LNCAP (cell line): ENCODE measurements around the gene MCM5.

Experiments used
- CTCF ChIP-seq: fragments of 450-650 bp; IDR thresholded peaks from 2 replicates; pipeline ENCODE4 v1.5.1; 2017; ENCODE audit warnings: mild to moderate bottlenecking

Gene MCM5

DNA sequence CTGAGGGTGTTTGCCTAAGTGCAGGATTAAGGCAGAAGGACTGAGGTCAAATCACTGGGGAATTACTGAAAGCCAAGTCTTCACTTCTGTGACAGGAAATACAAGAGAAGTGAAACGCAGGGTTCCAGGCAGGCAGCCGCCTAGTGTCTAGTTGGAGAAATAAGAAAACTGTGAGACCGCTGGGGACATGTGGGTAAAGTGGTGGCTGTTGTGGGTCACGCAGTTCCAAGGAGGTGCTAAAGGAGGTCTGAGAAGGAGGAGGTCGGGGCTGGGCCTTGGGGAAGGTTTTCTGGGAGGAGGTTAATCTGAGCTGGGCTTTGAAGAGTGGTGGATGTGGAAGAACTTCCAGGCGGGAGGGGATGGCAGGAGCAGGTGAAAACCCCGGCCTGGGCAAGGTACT lies 11.2 kb downstream of the MCM5 start:
- no peak for TF ChIP-seq CTCF

DNA sequence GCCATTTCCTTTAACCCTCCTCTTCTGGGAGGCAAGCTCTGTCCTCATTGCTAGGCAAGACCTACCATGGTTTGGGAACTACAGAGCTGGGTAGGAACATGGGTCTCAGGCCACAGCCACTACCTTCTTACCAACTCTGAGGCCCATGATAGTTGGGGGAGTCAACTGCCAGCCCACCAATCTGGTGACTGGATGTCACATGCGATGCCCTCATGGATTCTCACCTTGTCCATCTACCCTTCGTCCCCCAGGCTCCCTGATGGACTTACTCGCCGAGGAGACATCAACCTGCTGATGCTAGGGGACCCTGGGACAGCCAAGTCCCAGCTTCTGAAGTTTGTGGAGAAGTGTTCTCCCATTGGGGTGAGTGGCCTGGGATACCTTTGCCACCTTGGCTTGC lies 13.7 kb downstream of the MCM5 start:
- TF ChIP-seq CTCF = no peak

DNA sequence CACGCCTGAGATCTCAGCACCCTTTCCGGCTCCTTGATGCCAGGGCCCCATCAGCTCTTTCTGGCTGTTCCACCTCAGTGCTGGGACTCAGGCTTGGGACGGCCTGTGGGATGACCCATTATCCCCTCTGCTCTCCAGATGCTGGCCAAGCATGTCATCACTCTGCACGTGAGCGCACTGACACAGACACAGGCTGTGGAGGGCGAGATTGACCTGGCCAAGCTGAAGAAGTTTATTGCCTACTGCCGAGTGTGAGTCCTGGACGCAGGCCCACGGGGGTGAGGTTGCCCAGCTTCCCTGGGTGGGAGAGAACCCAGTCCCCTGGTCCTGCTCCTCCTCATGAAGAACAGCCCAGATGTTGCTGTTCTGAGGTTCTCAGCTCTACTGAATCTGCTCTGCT lies 17.7 kb downstream of the MCM5 start:
- no peak for TF ChIP-seq CTCF

DNA sequence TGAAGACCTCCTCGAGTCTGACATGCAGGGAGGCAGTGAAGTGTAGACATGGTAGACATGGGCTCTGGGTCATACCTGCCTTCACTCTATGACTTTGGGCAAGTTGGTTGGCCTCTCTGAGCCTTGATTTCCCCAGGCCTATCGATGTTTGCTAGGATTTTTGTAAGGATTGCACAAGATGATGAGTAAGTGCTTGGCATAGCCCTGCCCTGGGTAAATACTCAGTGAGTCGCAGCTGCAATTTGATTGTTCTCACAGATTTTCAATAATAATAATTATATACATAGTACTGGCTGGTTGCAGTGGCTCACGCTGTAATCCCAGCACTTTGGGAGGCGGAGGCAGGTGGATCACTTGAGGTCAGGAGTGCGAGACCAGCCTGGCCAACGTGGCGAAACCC lies 18.1 kb downstream of the MCM5 start:
- TF ChIP-seq CTCF = no peak

DNA sequence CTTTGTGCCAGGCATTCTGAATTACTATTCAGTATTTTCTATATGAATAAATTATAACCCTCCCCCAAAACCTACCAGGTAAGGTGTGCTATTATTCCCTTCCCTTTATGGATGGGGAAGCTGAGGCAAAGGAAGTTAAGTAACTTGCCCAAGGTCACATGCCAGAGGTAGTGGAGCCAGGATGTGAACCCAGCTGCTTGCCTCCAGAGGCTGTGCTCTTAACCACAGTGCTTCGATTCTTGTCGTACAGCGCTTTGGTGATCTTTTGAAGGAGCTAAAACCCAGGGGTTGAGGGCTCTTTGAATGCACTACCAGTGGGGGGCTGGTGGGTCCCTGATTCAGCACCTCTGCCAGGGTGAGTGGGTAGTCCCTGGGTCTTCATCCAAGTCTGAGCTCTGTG lies 18.8 kb downstream of the MCM5 start:
- TF ChIP-seq CTCF = no peak

DNA sequence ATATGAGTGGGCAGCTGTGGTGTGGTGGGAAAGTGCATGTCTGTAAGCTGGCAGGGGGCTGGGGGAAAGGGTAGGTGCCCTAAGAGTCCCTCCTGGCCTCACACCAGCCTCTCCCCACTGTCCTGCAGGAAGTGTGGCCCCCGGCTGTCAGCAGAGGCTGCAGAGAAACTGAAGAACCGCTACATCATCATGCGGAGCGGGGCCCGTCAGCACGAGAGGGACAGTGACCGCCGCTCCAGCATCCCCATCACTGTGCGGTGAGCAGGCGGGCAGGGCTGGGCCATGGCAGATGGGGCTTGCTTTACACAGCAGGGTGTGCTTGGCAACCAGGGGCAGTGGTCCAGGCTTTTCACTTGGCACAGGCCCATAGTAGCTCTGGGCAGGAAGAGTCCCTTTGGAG lies 19.8 kb downstream of the MCM5 start:
- TF ChIP-seq CTCF = no peak

DNA sequence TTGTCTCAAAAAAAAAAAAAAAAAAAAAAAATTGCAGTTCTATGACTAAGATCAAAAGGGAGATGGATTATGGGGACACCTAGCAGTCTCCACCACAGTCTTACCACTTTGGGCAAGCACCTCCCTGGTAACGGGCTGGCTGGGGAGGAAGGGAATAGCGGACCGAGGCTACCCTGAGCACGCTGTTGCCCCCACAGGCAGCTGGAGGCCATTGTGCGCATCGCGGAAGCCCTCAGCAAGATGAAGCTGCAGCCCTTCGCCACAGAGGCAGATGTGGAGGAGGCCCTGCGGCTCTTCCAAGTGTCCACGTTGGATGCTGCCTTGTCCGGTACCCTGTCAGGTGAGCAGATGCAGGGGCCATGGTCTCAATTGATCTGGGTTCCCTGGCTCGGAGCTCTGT lies 21.2 kb downstream of the MCM5 start:
- no peak for TF ChIP-seq CTCF

DNA sequence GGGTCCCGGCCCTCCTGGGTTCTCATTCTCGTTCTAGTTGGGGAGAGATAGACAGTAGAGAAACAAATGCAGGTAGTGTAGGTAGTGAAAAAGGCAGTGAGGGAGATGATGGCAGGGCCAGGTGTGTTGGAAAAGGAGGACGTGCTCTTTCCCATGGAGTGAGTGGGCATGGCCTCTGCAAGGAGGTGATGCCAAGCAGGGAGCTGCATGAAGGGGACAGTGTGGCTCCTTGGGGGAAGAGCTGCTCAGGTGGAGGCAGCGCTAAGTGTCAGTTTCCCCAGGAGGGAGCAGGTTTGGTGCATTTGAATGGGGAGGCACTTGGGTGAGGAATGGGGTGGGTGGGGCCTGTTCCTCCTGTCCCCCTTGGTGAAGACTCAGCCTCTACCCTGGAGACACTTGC lies 22.2 kb downstream of the MCM5 start:
- no peak for TF ChIP-seq CTCF
